GM21619 (cell line): ENCODE data around the gene RSRP1.
"Not testable (repeated sequence)": the region's sequence is repeated elsewhere in the genome, so short reads cannot be mapped to it uniquely, and the experiment has no call there.

Source experiments
- ATAC-seq: cut with Tn5 transposase; IDR thresholded peaks from one replicate; pipeline ENCODE4 v1.9.1; 2021; ENCODE audit not compliant: unreplicated experiment

The RSRP1 gene, protein sequence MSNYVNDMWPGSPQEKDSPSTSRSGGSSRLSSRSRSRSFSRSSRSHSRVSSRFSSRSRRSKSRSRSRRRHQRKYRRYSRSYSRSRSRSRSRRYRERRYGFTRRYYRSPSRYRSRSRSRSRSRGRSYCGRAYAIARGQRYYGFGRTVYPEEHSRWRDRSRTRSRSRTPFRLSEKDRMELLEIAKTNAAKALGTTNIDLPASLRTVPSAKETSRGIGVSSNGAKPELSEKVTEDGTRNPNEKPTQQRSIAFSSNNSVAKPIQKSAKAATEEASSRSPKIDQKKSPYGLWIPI

GRCh38 chr1:25247024-25247828 is at the start of gene RSRP1:
RSRP1 (minus strand) TSS chr1:25247454; CDS start chr1:25246963, 491 bp downstream.
- ATAC-seq, result peak; percentile 75

- ATAC-seq, result not testable (repeated sequence)
Observed at GRCh38 chr1:25296501-25296900, 49.2 kb upstream of the RSRP1 start.

DNA sequence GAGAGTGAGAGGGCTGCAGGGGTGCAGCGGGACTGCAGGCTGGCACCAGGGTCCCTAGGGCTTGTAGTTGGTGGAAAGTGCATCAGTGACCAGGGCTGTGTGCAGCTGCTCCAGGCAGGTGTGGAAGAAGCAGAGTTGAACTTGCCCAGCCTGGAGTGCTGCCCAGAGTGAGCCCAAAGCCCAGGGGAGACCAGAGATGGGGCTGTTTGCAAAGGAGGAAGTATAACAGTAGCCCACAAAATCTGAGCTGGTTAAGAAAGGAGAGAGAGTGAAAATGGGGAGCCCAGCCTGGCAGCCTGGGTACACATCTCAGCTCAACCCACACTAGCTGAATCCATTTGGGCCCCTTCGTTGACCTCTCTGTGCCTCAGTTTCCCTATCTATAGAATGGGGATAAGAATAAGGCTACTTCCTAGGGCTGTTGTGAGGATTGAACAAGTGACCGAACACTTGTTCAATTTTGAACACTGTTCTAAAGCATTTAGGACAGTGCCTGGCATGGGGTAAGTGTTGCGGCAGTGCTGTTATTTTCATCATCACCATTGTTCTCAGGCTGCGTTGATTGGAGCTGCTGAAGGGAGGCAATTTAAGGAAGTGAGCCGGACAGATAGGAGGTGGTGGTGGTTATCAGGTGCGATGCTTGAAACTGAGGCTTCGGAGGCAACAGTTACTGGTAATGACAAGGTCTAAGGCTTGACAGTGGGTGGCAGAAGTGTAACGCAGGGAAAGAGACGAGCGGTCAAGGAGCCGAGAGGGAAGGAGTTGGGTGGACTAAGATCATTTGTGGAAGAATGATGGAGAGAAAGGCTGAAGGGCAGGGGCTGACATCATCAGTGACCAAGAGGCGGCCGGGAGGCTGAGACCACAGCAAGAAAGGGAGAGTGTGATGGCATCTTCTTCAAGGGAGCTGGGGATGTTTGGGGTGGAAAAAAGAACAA is 47.9 kb upstream of the RSRP1 start:
- ATAC-seq, result not testable (repeated sequence)

DNA sequence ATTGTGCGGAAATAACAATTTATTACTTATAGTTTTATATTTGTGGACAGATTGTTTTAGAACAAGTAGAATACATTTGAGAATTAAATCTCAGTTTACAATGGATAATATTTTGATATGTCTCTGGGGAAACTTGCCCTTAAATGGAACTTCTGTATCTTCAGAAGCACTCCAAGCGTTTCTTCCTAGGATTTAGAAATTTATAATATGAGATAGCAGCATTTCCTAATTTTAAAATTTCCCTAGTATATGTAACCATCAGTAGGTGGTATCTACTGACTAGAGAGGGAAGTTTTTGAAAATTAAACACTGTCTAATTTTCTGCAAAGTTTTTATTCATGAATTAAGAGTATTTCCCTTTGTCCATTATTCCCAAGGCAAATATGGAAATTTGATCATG is 46.2 kb upstream of the RSRP1 start:
- ATAC-seq, result not testable (repeated sequence)

- not testable (repeated sequence) for ATAC-seq
Observed at GRCh38 chr1:25290043-25290442, 42.8 kb upstream of the RSRP1 start.

GRCh38 chr1:25288573-25289101 is 41.4 kb upstream of the RSRP1 start:
- not testable (repeated sequence) for ATAC-seq

DNA sequence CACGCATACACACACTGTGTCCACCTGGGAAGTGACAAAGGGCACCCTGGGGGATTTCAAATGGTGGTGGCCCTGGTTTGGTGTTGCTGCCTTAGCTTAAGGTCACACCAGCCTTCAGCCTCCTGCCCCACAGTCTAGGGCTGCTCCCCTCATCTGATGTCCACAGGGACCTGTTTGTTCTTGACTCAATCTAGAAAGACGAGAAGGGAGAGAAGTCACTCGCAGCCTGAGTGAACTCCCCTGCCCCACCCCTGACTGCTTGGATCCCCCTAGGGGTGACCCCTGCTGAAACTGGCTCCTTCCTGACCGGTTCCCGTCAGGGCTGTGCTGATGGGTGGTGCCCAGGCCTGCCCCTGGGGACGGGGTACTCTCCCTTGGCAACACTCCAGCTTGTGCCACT is 39.9 kb upstream of the RSRP1 start:
- not testable (repeated sequence) for ATAC-seq

GRCh38 chr1:25285862-25286261 is 38.6 kb upstream of the RSRP1 start:
- not testable (repeated sequence) for ATAC-seq

DNA sequence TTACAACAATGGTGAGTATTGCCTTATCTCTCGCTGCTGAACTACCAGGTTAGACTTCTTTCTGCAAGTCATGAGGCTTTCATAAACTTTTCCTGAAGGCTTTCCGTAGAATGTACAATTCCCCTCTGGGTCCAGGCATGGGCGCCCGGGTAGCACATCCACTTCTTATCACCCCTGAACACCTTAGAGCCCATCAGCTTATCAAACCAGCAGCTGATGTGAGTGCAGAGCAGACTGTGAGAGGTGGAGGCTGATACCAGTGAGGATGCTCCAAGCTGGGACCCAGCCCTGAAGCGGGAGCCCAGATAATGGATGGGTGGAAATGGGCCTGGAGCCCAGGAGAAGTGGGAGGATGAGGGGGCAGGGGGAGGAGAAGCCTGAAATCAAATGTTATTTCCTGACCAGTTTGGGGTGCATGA is 32.4 kb upstream of the RSRP1 start:
- ATAC-seq, result not testable (repeated sequence)

DNA sequence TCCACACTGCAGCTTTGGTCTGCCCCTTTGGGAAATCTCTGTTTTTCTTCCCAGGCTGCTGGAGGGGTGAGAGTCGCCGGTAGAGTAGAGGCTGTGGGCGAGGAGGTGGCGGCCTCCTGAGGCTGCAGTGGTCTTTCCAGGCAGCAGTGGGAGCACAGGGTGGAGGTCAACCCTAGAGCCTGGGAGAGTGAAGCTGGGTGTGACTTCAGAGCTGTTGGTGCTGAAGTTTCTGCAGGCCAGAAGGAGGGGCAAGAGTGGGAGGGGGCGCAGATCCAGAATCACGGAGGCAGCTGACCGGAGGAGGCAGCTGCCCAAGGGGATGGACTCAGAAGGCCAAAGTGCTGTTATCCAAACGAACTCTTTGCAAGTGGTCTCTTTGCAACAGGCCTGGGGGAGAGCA is 31.5 kb upstream of the RSRP1 start:
- not testable (repeated sequence) for ATAC-seq

DNA sequence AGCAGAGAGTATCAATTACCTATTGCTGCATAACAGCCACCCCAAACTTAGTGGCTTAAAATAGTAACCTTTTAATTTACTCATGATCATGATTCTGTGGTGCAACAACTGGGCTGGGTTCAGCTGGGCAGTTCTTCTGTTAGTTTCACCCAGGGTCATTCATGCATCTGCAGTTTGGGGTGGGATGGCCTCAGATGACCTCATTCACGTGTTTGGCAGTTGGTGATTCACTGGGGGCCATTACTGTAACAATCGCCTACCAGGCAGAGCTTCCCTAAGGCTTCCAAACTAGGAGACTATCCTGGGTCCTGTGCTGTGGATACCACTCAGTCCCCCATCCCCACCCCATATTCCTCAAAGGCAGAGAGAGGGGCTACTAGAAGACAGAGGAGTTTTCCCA is 31.1 kb upstream of the RSRP1 start:
- not testable (repeated sequence) for ATAC-seq

DNA sequence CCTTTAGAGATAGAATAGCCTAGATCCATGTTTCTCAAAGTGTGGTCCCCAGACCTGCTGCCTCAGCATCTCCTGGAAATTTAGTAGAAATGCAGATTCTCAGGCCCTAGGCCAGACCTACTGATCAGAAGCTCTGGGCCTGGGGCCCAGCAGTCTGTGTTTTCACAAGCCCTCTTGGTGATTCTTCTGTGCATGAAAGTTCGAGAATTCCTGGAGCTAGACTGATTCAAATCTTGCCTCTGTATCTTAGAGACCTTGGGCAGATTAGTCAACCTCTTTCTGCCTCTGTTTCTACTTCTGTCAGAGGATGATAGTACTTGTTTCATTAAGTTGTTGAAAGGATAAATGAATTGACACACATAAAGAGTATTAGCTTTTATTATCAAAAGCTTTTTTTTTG is 30.0 kb upstream of the RSRP1 start:
- not testable (repeated sequence) for ATAC-seq

GRCh38 chr1:25275648-25276047 is 28.4 kb upstream of the RSRP1 start:
- ATAC-seq, result not testable (repeated sequence)

GRCh38 chr1:25272238-25272637 is 25.0 kb upstream of the RSRP1 start, which contains the start of gene RHD:
RHD (plus strand) TSS chr1:25272509; CDS start chr1:25272548, 39 bp downstream.
- ATAC-seq, result not testable (repeated sequence)

- not testable (repeated sequence) for ATAC-seq
Observed at GRCh38 chr1:25268143-25268760, 21.0 kb upstream of the RSRP1 start.

DNA sequence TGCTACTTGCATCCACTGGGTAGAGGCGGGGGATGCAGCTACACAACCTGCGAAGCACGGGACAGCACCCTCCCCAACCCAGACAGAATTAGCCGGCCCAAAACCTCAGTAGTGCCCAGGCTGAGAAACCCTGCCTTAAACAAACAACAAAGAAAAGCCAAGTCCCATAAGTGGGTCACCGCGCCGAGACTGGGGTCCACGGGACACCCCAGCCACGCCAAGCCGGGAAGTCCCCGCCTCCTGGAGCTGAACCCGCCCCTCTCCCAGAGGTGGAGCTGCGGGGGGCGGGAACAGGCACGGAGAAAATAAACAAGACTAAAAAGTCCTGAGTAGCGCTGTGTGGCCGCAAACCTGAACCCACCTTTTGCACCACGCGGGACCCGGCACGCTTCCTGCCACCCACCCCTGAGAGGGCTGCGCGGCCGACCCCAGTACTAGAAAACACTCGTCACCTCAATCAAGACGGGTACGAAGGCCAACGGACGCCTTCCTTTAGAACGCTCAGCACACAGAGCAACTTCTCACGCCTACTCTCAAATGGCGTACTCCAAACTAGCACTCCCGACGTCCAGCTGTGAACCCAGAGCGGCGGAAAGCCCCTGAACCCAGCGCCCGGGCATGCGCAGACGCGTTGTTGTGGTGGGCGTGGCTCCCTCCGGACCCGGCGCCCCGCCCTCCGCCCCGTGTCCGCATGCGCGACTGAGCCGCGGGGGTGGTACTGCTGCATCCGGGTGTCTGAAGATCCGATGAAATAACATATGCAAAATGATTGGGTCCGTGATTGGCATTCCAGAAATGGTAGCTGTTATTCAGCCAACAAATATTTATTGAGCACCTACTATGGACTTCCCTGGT is 20.3 kb upstream of the RSRP1 start:
- ATAC-seq, result peak; percentile 57

DNA sequence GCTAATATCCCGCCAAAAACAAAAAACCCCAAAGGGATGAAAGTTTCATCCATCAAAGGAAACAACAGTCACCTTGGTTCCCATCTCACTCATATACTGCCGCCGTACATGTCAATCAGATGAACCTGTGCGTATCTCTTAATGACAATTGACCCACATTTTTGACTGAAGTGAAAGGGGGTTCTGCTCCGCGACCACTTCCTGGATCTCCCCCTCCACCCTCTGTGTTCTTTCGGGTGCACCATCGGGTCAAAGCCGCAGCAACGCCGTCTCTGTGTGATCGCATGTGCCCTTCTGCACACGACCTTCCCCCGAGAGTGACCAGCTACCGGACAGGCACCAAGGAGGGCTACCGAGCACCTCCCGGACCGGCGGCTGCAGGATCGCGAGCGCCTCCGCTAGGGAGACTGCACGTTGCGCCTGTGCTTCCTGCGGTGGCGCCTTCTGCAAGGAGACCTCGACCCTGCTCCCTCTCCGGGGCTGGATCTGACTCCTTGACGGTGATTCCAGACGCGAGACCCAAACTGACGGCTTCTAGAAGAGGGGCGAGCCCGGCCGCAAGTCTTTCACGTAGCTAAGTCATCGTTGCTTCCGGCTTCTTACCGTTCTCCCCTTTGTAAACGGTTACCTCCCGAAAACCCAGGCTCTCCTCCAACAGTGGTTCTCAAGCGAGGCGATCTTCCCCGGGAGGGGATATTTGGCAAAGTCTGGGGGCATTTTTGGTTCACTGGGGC is 19.5 kb upstream of the RSRP1 start:
- ATAC-seq, result peak; percentile 31

DNA sequence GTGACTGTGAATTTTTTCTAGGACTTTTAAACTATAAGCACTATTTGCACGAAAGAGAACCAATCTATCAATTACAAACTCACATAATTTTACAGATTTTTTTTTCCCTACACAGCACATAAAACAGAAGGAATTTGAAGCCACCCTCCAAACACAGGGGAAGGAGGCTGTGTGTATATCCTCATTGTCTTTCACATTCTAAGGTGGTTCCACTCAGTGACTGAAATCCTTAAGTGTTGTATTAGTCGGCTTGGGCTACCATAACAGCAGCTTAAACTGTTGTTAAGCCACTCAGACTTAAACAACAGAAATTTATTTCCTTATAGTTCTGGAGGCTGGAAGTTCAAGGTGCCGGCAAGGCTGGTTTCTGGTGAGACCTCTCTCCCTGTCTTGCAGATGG is 13.1 kb upstream of the RSRP1 start:
- ATAC-seq, result not testable (repeated sequence)

DNA sequence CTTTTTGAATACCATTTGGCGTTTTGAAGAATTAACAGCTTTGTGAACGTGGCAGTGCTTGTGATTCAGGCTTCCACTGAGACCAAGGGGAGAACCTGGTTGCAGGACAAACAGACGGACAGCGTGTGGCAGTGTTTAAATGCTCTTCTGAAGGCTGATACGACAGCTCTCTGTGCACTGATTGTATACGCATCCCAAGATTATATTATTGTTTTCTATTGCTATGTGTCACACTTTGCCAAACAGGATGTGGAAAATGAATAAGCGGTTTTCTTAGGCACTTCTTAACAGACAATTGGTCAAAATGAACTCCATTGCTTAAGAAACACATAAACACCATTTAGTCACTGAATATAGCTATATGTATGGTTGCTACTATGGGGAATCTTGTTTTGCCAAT is 12.6 kb upstream of the RSRP1 start:
- not testable (repeated sequence) for ATAC-seq
